Measurements from ENCODE around the gene GSDMA.
"Not testable (repeated sequence)": the region's sequence is repeated elsewhere in the genome, so short reads cannot be mapped to it uniquely, and the experiment has no call there.

Gene GSDMA

GRCh38 chr17:40004712-40005111, 41.9 kb downstream of the GSDMA start:
- Mint-ChIP-seq H3K27me3 (peaks cover 4% of the 10 kb centered on the region), H3K4me3 (no peak overlapping the region), H3K27ac (no peak overlapping the region), H3K36me3 (no peaks in the 10 kb centered on the region), H3K4me1 (no peaks in the 10 kb centered on the region), H3K9me3 (no peaks in the 10 kb centered on the region)
- CTCF ChIA-PET: interaction anchor here (1.5 kb wide), 1 partner anchor 9 kb away, joined by 5 read pairs; no protein-coding TSS in a partner anchor
- no peak for DNase-seq

GRCh38 chr17:40005520-40005919, 42.7 kb downstream of the GSDMA start:
- DNase-seq: no peak
- Mint-ChIP-seq H3K36me3 (no peaks in the 10 kb centered on the region), H3K9me3 (no peaks in the 10 kb centered on the region), H3K4me3 (no peak overlapping the region), H3K27me3 (peaks cover 7% of the 10 kb centered on the region), H3K27ac (no peak overlapping the region), H3K4me1 (peaks cover 8% of the 10 kb centered on the region)
- CTCF ChIA-PET: interaction anchor here (0.6 to 1.5 kb wide), 2 partner anchors 8 to 18 kb away, joined by 3 to 5 read pairs; no protein-coding TSS in a partner anchor

DNA sequence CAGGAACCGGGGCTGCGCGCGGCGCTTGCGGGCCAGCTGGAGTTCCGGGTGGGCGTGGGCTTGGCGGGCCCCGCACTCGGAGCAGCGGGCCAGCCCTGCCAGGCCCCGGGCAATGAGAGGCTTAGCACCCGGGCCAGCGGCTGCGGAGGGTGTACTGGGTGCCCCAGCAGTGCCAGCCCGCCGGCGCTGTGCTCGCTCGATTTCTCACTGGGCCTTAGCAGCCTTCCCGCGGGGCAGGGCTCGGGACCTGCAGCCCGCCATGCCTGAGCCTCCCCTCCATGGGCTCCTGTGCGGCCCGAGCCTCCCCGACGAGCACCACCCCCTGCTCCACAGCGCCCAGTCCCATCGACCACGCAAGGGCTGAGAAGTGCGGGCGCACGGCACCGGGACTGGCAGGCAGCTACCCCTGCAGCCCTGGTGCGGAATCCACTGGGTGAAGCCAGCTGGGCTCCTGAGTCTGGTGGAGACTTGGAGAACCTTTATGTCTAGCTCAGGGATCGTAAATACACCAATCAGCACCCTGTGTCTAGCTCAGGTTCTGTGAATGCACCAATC, 48.2 kb downstream of the GSDMA start:
- not testable (repeated sequence) for H3K4me3 Mint-ChIP-seq, H3K27ac Mint-ChIP-seq, DNase-seq, H3K36me3 Mint-ChIP-seq, H3K9me3 Mint-ChIP-seq
- CTCF ChIA-PET: interaction anchor here (0.9 to 8.3 kb wide), 4 partner anchors 16 to 181 kb away, joined by 3 to 83 read pairs (median 14); no protein-coding TSS in a partner anchor
- peaks cover 34% of the 10 kb centered on the region for H3K27me3 Mint-ChIP-seq
- peaks cover 21% of the 10 kb centered on the region for H3K4me1 Mint-ChIP-seq

- not testable (repeated sequence) for DNase-seq, H3K27ac Mint-ChIP-seq, H3K36me3 Mint-ChIP-seq, H3K9me3 Mint-ChIP-seq, H3K4me3 Mint-ChIP-seq
- Mint-ChIP-seq H3K27me3 (peaks cover 34% of the 10 kb centered on the region), H3K4me1 (peaks cover 21% of the 10 kb centered on the region)
- CTCF ChIA-PET: interaction anchor here (1.3 to 8.3 kb wide), 9 partner anchors 15 to 180 kb away, joined by 3 to 83 read pairs (median 18); partner anchors contain the start of gene MED24
Measured at GRCh38 chr17:40012017-40012647, 49.3 kb downstream of the GSDMA start.

DNA sequence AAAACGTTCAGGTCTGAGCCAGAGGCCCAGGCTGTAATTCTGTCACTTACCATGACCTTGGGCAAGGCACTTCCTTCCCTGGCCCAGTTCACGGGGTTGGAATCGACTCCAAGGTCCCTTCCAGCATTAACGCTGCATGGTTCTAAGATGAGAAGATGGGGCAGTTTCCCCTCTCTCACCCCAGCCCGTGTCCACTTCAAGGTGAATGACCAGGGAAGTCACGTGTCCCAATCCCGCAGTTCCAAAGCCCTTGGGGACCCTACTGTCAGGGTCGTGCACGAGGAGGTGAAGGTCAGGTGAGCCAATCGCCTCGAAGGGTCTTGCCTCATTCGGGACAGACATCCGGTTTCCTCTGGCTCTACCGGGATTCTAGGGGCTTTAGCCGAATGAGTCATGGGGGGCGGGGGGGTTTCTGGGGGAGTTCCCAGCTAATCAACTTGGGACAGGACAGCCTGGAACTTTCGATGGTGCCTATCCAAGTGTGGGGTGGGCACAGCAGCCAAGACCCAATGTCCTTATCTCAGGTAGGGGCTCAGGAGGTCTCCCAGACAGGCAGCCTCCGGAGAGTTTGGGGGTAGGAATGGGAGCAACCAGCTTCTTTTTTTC, 51.7 kb downstream of the GSDMA start:
- CTCF ChIA-PET: interaction anchor here (0.6 to 8.3 kb wide), 13 partner anchors 8 to 279 kb away, joined by 3 to 83 read pairs (median 5); no protein-coding TSS in a partner anchor
- no peak overlapping the region for H3K27ac Mint-ChIP-seq
- DNase-seq: no peak
- H3K4me1 Mint-ChIP-seq: peaks cover 21% of the 10 kb centered on the region
- peaks cover 4% of the 10 kb centered on the region for H3K36me3 Mint-ChIP-seq
- H3K4me3 Mint-ChIP-seq: no peak overlapping the region
- no peaks in the 10 kb centered on the region for H3K9me3 Mint-ChIP-seq
- H3K27me3 Mint-ChIP-seq: peaks cover 34% of the 10 kb centered on the region

- CTCF ChIA-PET: interaction anchor here (0.8 to 8.3 kb wide), 12 partner anchors 9 to 178 kb away, joined by 3 to 83 read pairs (median 4); partner anchors contain the start of gene PSMD3
- H3K27ac Mint-ChIP-seq: peak within 1 kb of the TSS; percentile 80
- no peaks in the 10 kb centered on the region for H3K9me3 Mint-ChIP-seq
- peaks cover 34% of the 10 kb centered on the region for H3K27me3 Mint-ChIP-seq
- H3K4me1 Mint-ChIP-seq: peaks cover 16% of the 10 kb centered on the region
- DNase-seq: no peak
- no peak within 1 kb of the TSS for H3K4me3 Mint-ChIP-seq
- peaks cover 5% of the 10 kb centered on the region for H3K36me3 Mint-ChIP-seq
Measured at GRCh38 chr17:40015005-40015997, 52.5 kb downstream of the GSDMA start, which contains the start of gene CSF3. Gene CSF3, plus strand, starts transcription at chr17:40015440. Its CDS starts 35 bp downstream, at chr17:40015475.

DNA sequence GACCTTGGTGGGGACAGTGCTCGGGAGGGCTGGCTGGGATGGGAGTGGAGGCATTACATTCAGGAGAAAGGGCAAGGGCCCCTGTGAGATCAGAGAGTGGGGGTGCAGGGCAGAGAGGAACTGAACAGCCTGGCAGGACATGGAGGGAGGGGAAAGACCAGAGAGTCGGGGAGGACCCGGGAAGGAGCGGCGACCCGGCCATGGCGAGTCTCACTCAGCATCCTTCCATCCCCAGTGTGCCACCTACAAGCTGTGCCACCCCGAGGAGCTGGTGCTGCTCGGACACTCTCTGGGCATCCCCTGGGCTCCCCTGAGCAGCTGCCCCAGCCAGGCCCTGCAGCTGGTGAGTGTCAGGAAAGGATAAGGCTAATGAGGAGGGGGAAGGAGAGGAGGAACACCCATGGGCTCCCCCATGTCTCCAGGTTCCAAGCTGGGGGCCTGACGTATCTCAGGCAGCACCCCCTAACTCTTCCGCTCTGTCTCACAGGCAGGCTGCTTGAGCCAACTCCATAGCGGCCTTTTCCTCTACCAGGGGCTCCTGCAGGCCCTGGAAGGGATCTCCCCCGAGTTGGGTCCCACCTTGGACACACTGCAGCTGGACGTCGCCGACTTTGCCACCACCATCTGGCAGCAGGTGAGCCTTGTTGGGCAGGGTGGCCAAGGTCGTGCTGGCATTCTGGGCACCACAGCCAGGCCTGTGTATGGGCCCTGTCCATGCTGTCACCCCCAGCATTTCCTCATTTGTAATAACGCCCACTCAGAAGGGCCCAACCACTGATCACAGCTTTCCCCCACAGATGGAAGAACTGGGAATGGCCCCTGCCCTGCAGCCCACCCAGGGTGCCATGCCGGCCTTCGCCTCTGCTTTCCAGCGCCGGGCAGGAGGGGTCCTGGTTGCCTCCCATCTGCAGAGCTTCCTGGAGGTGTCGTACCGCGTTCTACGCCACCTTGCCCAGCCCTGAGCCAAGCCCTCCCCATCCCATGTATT, 53.5 kb downstream of the GSDMA start:
- H3K27ac Mint-ChIP-seq: peak overlapping the region; percentile 80
- no peak overlapping the region for H3K4me3 Mint-ChIP-seq
- no peaks in the 10 kb centered on the region for H3K9me3 Mint-ChIP-seq
- no peak for DNase-seq
- CTCF ChIA-PET: interaction anchor here (0.8 to 8.3 kb wide), 11 partner anchors 10 to 177 kb away, joined by 3 to 83 read pairs (median 4); partner anchors contain the start of gene PSMD3
- peaks cover 7% of the 10 kb centered on the region for H3K36me3 Mint-ChIP-seq
- H3K4me1 Mint-ChIP-seq: peaks cover 14% of the 10 kb centered on the region
- H3K27me3 Mint-ChIP-seq: peaks cover 30% of the 10 kb centered on the region

- Mint-ChIP-seq H3K27me3 (peaks cover 20% of the 10 kb centered on the region), H3K9me3 (no peaks in the 10 kb centered on the region), H3K4me3 (no peak overlapping the region), H3K4me1 (peaks cover 8% of the 10 kb centered on the region), H3K36me3 (peaks cover 14% of the 10 kb centered on the region), H3K27ac (no peak overlapping the region)
- CTCF ChIA-PET: interaction anchor here (1.4 to 8.3 kb wide), 4 partner anchors 10 to 95 kb away, joined by 3 to 83 read pairs (median 28); partner anchors contain the start of gene PSMD3
- DNase-seq: no peak
Measured at GRCh38 chr17:40017422-40018080, 54.7 kb downstream of the GSDMA start.

DNA sequence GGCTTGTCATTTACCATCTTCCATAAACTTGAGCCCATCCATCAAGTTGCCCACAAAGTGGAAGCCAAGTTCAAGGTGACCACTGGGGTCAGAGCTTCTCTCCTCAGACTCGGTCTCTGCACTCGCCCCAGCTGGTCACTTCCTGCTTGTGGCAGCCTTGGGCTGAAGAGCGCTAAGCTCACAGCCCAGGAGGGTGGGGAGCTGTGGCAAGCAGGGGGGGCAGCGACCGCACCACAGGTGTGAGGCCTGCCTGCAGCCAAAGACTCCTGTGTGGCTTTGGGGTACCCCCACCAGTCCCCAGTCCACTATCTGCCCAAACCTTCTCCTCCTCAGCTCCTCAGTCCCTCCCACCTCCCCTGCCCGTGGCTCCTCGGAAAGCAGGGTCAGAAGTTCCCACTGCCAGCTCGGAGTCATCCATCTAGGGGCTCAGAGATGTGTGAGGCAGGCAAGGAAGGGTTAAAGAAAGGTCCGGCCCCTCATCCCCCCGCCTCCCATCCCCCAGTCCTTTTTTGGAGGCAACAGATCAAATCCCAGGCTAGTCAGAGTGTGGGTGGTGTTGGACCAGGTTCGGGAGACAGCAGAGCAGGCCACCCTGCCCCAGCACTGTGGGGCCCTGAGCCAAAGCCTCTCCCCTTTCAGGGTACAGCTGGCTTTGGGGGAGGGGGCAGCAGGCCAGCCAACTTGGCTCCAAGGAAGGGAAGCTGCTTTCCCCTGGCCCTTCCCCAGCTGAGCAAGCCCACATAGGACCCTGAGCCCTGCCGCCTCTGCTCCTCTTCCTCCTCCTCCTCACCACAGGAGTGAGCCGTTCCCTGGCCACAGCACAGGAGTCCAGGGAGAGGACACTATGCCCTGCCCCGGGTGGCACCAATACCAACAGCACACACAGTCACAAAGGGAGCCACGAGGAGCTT, 55.7 kb downstream of the GSDMA start:
- no peak overlapping the region for H3K4me3 Mint-ChIP-seq
- peaks cover 8% of the 10 kb centered on the region for H3K4me1 Mint-ChIP-seq
- H3K9me3 Mint-ChIP-seq: no peaks in the 10 kb centered on the region
- no peak for DNase-seq
- no peak overlapping the region for H3K27ac Mint-ChIP-seq
- H3K36me3 Mint-ChIP-seq: peaks cover 14% of the 10 kb centered on the region
- CTCF ChIA-PET: interaction anchor here (1.4 to 8.3 kb wide), 3 partner anchors 9 to 94 kb away, joined by 3 to 83 read pairs (median 53); no protein-coding TSS in a partner anchor
- H3K27me3 Mint-ChIP-seq: peaks cover 17% of the 10 kb centered on the region

- H3K4me1 Mint-ChIP-seq: peaks cover 2% of the 10 kb centered on the region
Measured at GRCh38 chr17:40019140-40019991, 56.6 kb downstream of the GSDMA start.

DNA sequence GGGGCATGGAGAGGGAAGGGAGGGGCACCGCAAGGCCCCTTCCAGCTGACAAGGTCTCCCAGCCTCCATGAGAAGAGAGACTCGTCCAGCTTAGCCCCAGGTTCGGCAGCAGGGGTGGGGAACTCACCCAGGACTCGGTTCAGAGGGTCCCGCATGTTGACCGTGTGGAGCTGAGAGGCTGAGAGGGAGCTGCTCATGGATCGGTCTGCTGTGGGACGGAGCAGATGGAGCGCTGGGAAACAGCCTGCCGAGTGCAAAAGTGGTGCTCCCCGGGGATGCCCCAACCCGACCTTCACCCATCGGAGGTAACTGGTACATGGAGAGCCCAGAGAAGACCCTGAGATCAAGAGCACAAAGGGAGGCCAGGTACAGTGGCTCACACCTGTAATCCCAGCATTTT, 57.3 kb downstream of the GSDMA start:
- Mint-ChIP-seq H3K9me3 (no peaks in the 10 kb centered on the region), H3K4me1 (peaks cover 6% of the 10 kb centered on the region), H3K27ac (no peak overlapping the region), H3K36me3 (peaks cover 16% of the 10 kb centered on the region), H3K4me3 (no peak overlapping the region), H3K27me3 (peaks cover 5% of the 10 kb centered on the region)
- DNase-seq: no peak
- CTCF ChIA-PET: no interaction called here

More at GRCh38 chr17:40019140-40019991, 56.6 kb downstream of the GSDMA start:
- CTCF ChIA-PET: interaction anchor here (7.8 to 8.3 kb wide), 2 partner anchors 8 to 93 kb away, joined by 53 to 83 read pairs; no protein-coding TSS in a partner anchor
- Mint-ChIP-seq H3K9me3 (no peaks in the 10 kb centered on the region), H3K27ac (peak overlapping the region; percentile 58), H3K36me3 (peaks cover 14% of the 10 kb centered on the region), H3K4me3 (no peak overlapping the region), H3K27me3 (peaks cover 11% of the 10 kb centered on the region)
- DNase-seq: no peak
